D341Med (cell line): ENCODE measurements around the gene TPST1.

Source experiments
- DNase-seq: peaks from one replicate; pipeline ENCODE4 v3.0.0; 2012; ENCODE audit warnings: low spot score

Gene TPST1

DNA sequence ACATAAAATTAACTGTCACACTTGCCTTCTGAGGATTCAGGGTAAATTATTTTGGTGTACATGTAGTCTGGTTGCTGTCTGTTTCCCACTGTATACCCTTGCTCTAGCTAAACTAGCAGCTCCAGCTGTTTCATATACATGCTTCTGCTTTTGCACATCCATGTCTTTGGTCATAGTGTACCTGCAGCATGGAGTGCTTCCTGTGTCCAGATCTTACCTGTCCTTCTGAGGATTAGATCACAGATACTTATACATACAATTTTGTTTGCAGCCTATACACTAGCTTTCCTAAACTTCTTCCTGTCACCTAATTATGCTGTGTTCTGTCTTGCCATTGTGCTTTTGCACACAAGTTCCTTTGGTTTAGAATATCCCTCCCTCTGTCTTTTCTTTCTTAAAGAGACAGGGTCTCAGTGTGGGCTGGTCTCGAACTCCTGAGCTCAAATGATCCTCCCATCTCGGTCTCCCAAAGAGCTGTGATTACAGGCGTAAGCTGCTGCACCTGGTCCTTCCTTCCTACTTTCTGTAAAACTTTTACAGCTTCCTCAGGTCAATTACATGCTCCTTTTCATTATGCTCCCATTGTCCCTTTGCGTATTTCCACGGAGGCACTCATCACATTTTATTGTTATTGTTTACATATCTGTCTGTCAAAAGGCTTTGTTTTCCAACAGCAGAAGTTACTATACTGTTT, 33.8 kb downstream of the TPST1 start:
- no peak for DNase-seq

DNA sequence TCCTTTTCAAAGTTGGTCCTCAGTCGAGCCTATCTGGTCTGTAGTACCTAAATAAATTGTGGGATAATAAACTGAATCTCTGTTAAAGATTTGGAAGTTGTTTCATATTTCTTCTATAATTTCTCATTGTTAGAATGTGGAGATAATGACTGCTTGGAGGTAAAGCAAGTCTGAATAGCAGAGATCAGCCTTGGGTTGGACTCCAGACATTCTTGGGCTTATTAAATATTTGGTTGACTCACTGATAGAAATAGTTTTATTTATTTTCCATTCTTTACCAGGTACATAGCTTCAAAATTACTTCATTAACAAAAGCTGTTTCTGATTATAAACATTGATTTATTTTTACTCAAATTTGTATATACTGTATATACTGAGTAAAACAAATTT, 34.3 kb downstream of the TPST1 start:
- no peak for DNase-seq

DNA sequence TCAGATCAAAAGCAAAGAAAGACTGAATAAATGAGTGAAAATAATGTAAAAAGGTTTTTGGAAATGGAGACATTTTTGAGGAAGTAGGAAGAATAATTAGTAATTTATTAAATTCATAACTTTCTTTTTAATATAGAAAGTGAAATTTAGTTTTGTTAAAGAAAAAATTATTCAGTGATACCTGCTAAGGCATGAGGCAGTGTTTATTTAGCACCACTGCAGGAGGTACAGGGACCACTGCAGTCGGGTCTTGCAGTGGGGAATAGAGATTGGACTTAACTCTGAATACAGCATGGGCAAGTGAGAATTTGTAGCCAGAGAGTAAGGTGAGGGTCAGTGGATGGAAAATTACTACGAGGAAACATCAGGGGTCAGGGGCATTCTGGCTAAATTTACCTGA, 39.9 kb downstream of the TPST1 start:
- DNase-seq = no peak

DNA sequence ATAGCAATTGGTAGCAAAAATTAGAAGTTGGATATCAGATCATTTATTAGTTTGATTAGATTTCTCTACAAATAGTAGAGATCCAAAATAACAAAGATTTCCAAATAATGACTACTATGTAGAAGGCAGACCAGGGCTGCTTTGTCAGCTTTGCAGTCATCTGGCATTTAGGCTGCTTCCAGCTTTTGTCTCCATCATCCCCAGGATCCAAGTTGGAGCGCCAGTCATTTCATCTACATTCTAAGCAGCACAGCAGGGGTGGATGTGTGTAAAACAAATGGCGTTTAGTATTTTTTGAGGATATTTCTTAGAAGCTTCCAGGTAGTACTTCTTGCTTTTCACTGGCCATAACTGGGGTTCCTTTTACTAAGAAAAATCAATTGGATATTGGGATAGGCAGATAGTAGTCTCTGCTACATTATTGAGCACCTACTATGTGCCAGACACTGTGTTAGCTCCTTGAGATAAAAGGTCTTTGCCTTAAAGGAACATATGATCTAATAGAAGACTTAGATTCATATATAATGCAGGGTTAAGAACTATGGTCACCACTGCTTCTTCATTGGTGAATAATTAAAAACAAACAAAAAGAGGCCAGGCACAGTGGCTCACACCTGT, 41.5 kb downstream of the TPST1 start:
- no peak for DNase-seq

DNA sequence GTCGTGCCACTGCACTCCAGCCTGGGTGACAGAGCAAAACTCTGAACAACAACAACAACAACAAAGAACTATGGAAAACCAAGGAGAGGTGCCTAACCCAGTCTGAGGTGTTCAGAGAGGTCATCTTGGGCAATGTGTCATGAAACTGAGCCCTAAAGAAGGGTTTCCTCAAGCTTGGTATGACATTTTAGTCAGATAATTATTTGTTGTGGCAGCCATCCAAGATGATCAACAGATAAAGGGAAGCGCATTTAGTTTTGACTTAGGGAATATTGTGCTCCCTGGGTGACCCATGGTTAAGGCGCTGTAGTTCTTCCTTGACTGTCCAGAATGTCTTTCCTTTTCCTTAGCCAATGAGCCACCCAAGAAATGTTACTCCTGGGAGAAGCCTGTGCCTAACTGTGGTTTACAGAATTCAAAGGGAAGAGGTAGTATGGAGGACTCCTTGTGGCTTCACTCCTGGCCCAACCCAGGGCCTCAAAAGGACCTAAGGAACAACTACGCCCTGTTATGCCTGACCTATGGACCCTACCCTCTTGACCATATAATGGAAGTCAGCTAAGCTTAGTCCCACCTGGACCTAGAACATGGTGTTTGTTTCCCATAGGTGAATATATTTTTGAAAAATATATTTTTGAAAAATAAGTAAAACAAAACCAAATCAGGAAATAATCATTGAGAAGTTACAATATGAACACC, 42.4 kb downstream of the TPST1 start:
- DNase-seq = no peak

DNA sequence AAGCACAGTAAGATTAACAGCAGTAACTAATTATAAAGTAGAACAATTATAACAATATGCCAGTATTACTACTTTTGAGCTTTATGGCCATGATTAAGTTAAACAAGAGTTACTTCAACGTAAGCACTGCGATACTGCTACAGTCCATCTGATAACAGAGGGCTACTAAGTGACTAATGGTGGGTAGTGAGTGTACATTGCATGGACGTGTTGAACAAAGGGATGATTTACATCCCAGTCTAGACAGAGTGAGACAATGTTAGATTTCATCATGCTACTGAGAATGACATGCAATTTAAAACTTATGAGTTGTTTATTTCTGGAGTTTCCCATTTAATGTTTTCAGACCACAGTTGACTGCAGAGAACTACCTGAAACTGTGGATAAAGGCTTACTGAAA, 45.6 kb downstream of the TPST1 start:
- no peak for DNase-seq

DNA sequence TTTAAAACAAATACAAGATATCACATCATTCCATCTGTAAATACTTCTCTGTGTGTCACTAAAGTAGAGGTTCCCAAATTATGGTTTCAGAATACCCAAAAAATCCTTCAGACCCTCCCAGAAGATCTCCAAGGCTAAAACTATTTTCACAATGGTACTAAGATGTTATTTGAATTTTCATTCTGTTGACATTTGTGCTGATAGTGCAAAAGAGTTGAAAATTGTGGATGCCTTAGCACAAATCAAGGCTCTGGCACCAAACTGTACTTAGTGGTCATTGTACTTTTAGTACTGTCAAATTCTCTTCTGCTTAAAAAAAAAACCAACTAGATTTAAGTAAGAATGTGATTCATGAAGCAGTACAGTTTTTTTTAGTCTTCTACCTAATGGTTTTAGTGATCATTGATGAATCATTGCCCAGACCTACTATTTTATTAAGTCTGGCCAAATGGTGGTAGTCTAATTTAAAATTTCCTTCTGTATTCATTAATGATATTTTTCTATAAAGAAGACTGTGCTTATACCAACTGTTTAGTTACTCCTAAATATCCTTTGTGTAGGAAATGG, 50.5 kb downstream of the TPST1 start:
- DNase-seq = no peak

DNA sequence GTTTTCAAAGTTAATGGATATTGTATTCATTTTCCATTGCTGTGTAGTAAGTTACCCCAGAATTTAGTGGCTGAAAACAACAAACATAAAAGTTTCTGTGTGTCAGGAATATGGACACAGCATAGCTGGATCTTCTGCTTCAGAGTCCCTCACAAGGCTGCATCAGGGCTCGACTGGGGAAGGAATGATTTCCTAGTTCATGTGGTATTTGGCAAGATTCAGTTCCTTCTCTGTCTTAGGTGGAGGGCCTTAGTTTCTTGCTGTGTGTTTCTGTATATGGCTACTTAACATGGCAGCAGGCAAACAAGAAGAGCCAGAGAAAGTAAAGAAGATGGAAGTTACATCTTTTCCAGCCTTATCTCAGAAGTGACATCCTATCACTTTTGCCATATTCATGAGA, 51.1 kb downstream of the TPST1 start:
- DNase-seq = no peak

DNA sequence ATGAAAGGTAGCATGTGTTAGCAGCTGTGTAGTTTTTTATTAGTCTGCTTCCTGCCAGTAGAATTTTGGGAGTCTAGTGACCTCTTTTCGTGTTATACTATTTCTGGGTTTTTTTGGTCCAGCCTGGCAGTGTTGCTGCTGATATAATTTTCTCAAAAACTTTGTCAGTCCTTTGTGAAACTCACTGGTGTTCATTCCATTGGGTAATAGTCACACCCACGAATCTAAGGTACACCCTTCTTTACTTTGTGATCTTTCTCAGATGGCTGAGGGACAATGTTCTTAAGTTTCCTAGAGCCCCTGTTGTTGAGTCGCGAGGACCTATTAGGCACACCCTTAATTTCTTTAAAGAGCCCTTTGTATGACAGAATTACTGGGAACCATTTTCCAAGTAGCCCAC, 52.3 kb downstream of the TPST1 start:
- no peak for DNase-seq

DNA sequence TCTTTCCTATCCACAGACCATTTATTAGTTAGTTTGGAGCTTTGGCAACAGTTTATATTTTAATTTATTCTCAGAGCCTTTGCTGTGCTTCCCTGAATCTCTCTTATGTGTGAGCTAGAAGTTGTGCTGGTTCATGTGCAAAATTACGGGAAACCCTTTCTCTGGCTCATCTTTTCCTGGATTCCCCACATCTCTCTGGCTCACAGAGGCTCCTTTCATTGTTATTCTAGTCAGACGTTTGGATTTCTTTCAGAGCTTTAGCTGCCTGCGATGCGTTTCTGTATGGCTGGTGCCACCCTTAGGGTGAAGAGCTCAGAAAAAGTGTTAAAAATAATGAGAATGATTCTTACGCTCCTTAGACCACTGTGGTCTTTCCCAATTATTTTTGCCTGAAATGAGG, 53.3 kb downstream of the TPST1 start:
- DNase-seq = no peak

DNA sequence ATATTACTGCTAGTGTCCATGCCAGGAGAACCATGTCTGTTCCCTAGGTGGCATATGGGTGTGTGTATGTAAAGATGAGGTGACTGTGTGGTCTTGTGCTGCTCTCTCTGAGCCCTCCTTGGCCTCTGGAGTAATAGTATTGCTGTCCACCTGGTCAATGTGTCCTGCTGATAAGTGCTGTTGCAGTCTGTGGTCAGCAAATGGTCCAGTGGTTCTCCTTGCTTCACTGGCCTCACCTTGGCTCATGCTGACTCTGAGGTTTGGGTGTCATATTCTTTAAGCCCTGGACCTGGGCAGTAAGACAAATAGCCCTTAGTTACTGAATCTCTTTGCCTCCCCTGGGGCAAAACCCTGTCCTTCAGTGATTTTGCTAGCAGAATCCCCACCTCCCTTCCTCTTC, 56.8 kb downstream of the TPST1 start:
- DNase-seq = no peak

DNA sequence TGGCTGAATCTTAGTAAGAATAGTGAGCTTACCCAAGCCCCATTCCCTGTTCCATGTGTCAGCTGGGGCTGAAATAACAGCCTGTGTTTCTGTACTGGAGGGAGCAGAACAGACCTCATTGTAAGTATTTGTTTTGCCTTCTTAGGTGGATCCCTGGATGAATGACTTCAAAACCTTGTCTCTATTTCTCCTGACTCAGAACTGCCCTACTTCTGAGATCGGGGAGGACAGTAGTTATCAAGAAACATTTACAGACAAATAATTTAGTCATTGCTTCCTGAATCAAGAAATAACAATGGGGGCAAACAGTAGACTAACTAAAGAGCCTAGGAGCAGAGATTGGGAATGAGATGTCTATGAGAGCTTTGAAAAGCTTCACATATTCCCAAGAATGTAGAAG, 58.8 kb downstream of the TPST1 start:
- no peak for DNase-seq

DNA sequence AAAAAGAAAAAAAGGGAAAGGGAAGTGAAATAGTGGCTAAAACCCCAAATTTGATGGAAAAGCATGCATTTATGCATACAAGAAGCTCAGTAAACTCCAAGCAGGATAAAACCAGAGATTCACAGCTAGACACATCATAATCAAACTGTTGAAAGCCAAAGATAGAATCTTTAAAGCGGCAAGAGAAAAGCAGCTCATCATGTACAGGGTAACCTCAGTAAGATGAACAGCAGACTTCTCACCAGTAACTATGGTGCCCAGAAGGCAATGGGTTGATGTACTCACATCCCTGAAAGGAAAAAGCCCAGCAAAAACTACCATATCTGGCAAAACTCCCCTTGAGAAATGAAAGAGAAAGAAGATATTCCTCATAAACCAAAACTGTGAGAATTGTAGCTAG, 60.4 kb downstream of the TPST1 start:
- DNase-seq = peak; percentile 45

DNA sequence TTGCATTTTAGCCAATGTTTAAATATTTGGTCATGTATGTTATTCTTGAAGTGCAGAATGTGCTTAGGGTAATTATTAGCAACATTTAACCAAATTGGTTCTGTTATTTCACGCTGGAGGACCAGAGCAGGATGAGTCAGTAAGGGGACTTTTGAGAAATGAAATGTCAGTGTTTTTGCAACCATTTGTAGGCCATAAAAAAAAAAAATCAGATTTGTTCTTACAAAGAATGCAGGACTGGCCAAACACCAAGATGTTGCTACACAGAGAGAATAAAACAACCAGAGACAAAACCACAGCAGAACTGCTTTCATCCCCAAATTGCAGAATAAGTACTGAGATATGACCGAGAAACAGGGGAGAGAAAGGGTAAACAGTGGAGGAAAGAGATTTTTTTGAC, 62.1 kb downstream of the TPST1 start:
- DNase-seq = no peak

DNA sequence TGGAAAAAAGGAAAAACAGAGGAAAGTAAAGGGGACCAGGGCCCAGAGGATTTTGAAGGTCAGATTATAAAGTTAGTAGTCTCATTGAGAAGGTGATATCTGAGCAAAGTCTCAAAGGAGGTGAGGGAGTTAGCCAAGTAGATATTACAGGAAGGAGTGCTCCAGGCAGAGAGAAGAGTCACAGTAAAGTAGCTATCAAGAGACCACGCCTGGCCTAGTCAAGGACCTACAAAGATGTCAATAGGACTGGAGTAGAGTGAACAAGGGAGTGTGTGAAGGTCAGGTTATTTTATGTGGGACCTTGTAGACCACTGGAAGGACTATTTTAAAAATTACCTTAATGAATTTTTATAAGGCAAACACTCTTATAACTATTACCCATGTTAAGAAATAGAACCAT, 64.8 kb downstream of the TPST1 start:
- DNase-seq = no peak

DNA sequence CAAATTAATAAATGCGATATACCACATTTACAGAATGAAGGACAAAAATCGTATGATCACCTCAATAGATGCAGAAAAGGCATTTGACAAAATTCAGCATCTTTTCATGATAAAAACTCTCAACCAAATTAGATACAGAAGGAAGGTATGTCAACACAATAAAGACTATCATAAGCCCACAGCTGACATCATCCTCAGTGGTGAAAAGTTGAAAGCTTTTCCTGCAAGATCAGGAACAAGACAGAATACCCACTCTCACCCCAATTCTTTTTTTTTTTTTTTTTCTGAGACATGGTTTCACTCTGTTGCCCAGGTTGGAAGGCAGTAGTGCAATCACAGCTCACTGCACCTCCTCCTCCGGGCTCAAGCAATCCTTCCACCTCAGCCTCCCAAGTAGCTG, 67.2 kb downstream of the TPST1 start:
- DNase-seq = no peak

DNA sequence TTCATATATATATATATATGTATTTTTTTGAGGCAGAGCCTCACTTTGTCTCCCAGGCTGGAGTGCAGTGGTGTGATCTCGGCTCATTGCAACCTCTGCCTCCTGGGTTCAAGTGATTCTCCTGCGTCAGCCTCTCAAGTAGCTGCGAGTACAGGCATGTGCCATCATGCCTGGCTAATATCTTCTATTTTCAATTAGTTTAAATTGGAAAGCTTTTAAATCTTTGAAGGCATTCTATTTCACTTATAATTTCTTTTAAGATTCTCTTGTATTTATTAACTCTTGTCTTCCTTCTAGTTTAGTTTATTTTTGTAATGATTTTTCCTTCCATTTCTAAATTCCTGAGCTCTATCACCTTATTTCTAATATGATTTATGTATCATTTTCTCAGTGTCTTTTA, 71.2 kb downstream of the TPST1 start:
- DNase-seq = no peak

DNA sequence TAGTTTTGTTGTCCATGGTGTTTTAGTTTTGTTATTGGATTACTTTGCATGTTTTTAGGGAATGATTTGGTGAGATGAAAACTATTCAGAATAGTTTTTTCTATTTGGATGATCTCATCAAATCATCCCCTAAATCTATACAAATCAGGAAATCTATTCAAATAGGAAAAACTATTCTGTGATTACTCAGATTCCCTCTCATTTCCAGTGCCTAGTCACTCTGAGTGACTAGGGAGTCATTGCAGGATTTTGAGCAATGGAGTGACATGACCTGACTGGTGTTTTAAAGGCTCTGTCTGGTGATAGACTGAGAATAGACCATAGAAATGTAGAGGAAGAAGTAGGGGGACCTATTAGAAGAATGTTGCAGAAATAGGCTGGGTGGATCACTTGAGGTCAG, 72.4 kb downstream of the TPST1 start:
- no peak for DNase-seq

DNA sequence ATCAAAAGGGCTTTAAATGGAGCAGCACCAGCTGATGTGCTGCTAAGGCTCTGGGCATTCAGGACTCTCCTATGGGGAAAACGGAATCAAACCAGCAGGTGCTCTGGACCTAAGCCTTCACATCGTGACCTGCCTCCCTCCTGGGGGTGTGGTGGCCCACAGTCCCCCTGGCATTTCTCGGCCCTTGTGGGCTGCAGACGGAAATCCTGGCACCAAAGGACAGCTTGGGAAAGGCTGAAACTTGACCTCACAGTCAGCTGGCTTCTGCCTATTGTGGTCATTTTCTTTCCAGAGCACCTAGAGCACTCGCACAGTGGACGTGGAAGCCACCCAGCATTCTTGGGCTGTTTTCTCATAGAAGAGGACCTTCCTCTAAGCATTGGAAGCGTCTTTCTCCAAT, 74.8 kb downstream of the TPST1 start:
- DNase-seq = no peak

DNA sequence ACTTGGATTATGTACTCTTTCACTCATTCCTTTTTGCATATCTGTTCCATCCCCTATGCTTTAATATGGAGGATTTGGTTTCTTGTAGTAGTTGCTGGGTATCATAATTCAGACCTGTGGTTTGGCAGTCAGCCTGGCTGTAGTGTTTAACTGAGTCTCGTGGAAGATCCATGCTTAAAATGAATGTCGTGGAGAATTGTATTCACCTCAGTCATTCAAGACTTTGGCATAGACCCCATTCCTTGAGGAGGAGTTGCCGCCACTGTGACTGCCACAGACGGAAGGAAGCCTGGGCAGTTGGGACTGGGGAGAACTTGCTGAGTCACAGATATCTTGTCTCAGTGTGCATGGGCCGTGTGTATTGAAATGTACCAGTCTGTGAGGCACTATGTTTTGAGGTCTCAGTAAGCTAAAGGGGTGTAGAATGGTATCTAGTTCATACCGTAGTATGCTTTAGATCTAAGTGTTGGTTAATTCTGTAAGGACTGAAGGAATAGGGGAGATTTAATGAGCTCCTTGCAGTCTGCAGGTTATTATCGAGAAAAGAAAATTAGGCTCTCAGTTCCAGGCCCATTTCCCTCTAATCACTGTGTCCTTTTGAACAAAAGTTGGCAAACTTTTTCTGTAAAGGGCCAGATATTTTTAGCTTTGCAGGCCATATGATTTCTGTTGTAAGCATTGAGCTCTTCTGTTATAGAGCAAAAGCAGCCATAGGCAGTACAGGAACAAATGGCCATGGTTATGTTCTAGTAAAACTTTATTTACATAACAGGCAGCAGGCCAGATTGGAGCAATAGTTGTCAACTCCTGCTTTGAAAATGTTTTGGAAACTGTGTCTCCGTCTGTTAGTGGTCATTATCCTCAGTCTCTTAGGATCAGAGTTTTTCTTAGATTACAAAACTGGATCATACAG, 76.8 kb downstream of the TPST1 start:
- no peak for DNase-seq

DNA sequence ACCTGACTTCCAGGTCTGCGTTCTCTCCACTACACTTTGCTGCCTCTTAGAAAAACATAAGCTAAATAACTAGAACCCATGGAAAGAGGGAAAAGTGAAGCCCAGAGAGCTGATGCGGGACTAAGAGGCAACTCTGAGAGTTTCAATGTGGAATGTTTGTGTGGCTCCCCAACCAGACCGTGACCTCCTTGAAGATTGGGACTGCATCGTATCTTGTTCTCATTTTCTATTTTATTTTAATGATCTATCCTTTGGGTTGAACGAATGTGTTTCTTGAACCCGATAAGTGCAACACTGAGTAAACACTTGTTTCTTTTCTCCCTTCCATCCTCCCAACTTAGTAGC, 77.4 kb downstream of the TPST1 start:
- no peak for DNase-seq
